Measurements from ENCODE around the gene LGR5.

DNA sequence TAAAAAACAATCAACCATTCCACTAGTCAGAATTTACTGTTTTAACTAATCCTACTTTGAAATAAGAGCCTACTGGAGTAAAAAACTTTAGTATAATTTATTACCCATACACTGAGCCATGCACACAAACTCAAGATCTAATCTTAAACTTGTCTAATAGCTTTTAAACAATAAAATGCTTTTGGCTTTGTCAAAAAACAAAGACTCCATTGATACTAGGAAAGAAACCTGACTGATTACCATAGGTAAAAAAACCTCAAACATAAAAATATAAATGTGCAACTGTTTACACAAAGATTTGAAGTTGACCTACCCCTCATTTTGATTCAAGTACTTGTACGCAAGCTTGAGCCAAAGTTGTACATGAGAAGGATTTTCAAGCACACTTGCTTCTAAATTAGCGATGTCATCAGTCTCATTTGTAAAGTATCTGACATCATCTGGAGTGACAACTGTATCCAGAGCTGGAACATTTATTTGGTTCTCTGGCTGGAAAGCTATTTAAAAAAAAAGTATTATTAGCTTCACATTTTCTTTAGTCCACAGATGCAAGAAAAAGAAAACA lies 187.9 kb downstream of the LGR5 start:
- TF ChIP-seq, protein P1, sequence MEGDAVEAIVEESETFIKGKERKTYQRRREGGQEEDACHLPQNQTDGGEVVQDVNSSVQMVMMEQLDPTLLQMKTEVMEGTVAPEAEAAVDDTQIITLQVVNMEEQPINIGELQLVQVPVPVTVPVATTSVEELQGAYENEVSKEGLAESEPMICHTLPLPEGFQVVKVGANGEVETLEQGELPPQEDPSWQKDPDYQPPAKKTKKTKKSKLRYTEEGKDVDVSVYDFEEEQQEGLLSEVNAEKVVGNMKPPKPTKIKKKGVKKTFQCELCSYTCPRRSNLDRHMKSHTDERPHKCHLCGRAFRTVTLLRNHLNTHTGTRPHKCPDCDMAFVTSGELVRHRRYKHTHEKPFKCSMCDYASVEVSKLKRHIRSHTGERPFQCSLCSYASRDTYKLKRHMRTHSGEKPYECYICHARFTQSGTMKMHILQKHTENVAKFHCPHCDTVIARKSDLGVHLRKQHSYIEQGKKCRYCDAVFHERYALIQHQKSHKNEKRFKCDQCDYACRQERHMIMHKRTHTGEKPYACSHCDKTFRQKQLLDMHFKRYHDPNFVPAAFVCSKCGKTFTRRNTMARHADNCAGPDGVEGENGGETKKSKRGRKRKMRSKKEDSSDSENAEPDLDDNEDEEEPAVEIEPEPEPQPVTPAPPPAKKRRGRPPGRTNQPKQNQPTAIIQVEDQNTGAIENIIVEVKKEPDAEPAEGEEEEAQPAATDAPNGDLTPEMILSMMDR (IDR thresholded peaks at IDR 0.05) = no peak
- TF ChIP-seq POLR2A (IDR thresholded peaks at IDR 0.05) = no peak

All from thyroid gland (tissue), 4 donors.